GM12872 (cell line): ENCODE measurements around the gene PLEKHJ1.

ENCODE experiments used
- CTCF ChIP-seq: IDR thresholded peaks from 3 replicates; pipeline ENCODE4 v1.5.1; 2011; ENCODE audit warnings: low read depth, mild to moderate bottlenecking, low read length, moderate library complexity; ENCODE audit not compliant: insufficient read depth

PLEKHJ1 gene

GRCh38 chr19:2271234-2272103 is 35.3 kb upstream of the PLEKHJ1 start:
- no peak for TF ChIP-seq CTCF

DNA sequence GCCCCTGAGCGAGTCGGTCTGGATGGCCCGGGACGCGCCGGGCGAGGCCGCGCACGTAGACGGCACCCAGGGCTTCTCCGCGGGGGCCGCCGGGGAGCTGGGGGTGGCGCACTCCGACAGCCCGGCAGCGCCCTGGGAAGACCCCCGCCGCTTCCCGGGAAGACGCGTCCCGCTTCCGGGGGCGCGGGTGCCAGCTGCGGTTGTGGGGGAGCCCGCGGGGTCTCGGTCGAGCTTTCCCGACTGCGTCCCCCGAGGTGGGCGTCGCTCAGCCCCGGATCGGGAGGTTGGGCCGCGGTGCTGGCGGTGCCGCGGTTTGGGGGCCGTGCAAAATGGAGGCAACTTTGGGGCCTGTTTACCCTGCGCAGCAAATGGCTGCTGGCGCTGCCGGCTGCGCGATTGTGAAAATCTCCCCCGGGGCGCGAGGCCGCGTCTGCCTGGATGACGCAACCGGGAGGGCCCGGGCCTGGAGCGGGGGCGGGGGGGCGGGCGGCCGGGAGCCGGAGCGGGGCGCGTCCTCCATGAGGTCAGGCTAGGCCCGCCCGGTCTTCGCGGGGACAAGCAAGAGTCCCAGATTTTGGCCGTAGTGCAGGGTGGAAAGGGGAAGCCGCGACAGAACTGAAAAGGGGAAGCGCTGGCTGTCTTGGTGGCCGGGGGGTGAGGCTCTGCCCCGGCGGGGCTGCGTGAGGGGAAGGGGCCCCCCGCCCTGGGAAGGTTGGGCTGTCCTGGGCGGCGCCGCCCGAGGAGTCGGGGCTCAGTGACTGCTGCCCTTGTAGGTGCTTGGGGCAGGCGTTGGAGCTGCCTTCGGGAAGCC is 34.5 kb upstream of the PLEKHJ1 start:
- TF ChIP-seq CTCF, result no peak

DNA sequence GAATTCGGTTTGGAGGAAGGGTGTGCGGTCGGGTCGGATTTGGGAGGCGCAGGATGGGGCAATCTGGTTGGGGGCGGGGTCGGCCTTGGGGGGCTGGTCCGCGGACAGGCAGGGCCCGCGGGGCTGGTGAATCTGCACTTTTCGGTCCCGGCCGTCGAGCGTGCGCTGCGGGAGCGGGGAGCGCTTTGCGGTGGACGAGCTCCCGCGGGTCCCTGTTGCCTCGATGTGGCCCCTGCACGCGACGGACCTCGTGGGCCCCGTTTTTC is 34.0 kb upstream of the PLEKHJ1 start:
- no peak for TF ChIP-seq CTCF

- TF ChIP-seq CTCF, result peak; percentile 32; the same call in 1 of the 3 replicates
Measured at GRCh38 chr19:2269244-2270156, 33.4 kb upstream of the PLEKHJ1 start.

- no peak for TF ChIP-seq CTCF
Measured at GRCh38 chr19:2268861-2269243, 32.7 kb upstream of the PLEKHJ1 start.

DNA sequence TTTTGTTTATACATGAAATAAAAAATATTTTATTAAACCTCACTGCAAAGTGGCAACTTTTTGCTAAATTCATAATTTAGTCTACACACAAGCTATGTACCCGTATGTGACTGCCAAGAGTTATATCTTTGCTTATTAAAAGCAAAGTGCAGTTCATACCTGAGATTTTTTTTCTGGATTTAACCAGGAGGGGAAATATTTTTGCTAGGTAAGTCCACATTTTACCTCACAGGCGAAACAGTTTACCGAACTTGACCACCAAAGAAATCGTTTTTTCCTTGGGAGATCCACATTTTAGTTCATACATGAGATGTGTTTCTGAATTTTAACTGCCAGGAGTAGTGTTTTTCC is 32.3 kb upstream of the PLEKHJ1 start:
- TF ChIP-seq CTCF, result no peak
